ENCODE data around the gene JPH3. TPM values are rescaled to one million over a fixed set of nuclear protein-coding genes. Genes with fewer than 3 reads are reported as not detected.
A peak's percentile ranks its signal among the peaks of the same experiment; 100 is the strongest.

JPH3 gene
- total RNA-seq, 4 donors from 2014 or later = 0.72 to 4.4 (median 1.1) TPM

- no peak overlapping the region for H3K27ac ChIP-seq
- 95% methylated on average over 12 of the region's 23 CpGs; no CpG with 5 or more reads in 1 of the 2 donors for WGBS, 2 donors (ENCODE audit: low coverage in 1 of 2)
- no peaks in the 10 kb centered on the region for H3K9me3 ChIP-seq
- peaks cover 0 to 16% (median 0%) of the 10 kb centered on the region in 3 donors for H3K4me1 ChIP-seq
- peaks cover 0 to 68% of the 10 kb centered on the region in 2 donors for H3K36me3 ChIP-seq
- H3K4me3 ChIP-seq = no peak overlapping the region
- TF ChIP-seq POLR2AphosphoS5 (IDR thresholded peaks at IDR 0.05) (no peak), EP300 (IDR thresholded peaks at IDR 0.05) (no peak), POLR2A (IDR thresholded peaks at IDR 0.05) (no peak)
- TF ChIP-seq, protein P1, sequence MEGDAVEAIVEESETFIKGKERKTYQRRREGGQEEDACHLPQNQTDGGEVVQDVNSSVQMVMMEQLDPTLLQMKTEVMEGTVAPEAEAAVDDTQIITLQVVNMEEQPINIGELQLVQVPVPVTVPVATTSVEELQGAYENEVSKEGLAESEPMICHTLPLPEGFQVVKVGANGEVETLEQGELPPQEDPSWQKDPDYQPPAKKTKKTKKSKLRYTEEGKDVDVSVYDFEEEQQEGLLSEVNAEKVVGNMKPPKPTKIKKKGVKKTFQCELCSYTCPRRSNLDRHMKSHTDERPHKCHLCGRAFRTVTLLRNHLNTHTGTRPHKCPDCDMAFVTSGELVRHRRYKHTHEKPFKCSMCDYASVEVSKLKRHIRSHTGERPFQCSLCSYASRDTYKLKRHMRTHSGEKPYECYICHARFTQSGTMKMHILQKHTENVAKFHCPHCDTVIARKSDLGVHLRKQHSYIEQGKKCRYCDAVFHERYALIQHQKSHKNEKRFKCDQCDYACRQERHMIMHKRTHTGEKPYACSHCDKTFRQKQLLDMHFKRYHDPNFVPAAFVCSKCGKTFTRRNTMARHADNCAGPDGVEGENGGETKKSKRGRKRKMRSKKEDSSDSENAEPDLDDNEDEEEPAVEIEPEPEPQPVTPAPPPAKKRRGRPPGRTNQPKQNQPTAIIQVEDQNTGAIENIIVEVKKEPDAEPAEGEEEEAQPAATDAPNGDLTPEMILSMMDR (IDR thresholded peaks at IDR 0.05) = no peak
- no peak for ATAC-seq
- no peaks in the 10 kb centered on the region for H3K27me3 ChIP-seq
These were observed 99.2 kb downstream of the JPH3 start for GRCh38 chr16:87701505-87701921.

GRCh38 chr16:87702325-87702811 is 100.1 kb downstream of the JPH3 start:
- H3K27ac ChIP-seq = no peak overlapping the region
- H3K4me3 ChIP-seq = no peak overlapping the region
- H3K36me3 ChIP-seq = peaks cover 0 to 74% of the 10 kb centered on the region in 2 donors
- no peaks in the 10 kb centered on the region for H3K27me3 ChIP-seq
- peaks cover 0 to 16% (median 0%) of the 10 kb centered on the region in 3 donors for H3K4me1 ChIP-seq
- no peaks in the 10 kb centered on the region for H3K9me3 ChIP-seq
- TF ChIP-seq, protein P1 (IDR thresholded peaks at IDR 0.05) = peak in 1 of 4 experiments; percentile 40
- TF ChIP-seq POLR2A (IDR thresholded peaks at IDR 0.05) = no peak
- WGBS, 2 donors (ENCODE audit: low coverage in 1 of 2) = 10% methylated on average over 2 of the region's 19 CpGs; no CpG with 5 or more reads in 1 of the 2 donors
- ATAC-seq = peak; percentile 19

- 89 to 91% methylated on average over 8 to 12 of the region's 26 CpGs for WGBS, 2 donors (ENCODE audit: low coverage in 1 of 2)
- Histone ChIP-seq H3K27me3 (no peaks in the 10 kb centered on the region), H3K27ac (no peak overlapping the region), H3K4me1 (peaks cover 0 to 16% (median 0%) of the 10 kb centered on the region in 3 donors), H3K9me3 (no peaks in the 10 kb centered on the region), H3K4me3 (no peak overlapping the region), H3K36me3 (peaks cover 0 to 81% of the 10 kb centered on the region in 2 donors)
- TF ChIP-seq, protein P1 (IDR thresholded peaks at IDR 0.05) = no peak
- TF ChIP-seq POLR2A (IDR thresholded peaks at IDR 0.05) (no peak), POLR2AphosphoS5 (IDR thresholded peaks at IDR 0.05) (no peak), EP300 (IDR thresholded peaks at IDR 0.05) (no peak)
- ATAC-seq = no peak
These were observed 100.8 kb downstream of the JPH3 start for GRCh38 chr16:87703071-87703470.

DNA sequence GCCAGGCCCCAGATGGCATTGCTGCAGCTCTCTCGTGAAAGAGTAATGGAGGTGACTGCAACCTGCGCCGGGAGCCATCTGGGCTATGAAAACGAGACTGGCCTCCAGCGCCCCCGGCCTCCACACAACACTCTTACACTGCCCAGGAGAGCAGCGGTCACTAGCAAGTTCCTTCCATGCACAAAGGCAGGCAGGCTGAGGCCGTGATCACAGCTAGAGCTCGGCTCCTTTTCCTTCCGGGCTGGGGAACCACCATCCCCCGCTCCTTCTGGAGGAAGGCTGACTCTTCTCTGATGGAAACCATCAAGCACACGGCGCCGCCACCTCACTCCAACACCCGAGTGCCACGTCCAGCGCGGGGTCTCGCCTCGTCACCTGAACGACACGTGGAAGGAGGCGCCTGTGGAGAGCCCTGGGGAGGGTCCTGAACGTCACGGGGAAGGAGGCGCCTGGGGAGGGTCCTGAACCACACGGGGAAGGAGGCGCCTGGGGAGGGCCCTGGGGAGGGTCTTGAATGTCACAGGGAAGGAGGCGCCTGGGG is 101.6 kb downstream of the JPH3 start:
- peaks cover 0 to 82% of the 10 kb centered on the region in 2 donors for H3K36me3 ChIP-seq

More for the DNA sequence above, 101.6 kb downstream of the JPH3 start:
- TF ChIP-seq POLR2A (IDR thresholded peaks at IDR 0.05) = no peak
- TF ChIP-seq POLR2AphosphoS5 (IDR thresholded peaks at IDR 0.05) = no peak
- TF ChIP-seq EP300 (IDR thresholded peaks at IDR 0.05) = no peak
- TF ChIP-seq, protein P1 (IDR thresholded peaks at IDR 0.05) = no peak
- no peaks in the 10 kb centered on the region for H3K9me3 ChIP-seq
- no peak for ATAC-seq
- H3K27me3 ChIP-seq = no peaks in the 10 kb centered on the region
- 77% methylated on average over 9 of the region's 29 CpGs; no CpG with 5 or more reads in 1 of the 2 donors for WGBS, 2 donors (ENCODE audit: low coverage in 1 of 2)
- H3K27ac ChIP-seq = no peak overlapping the region
- H3K4me3 ChIP-seq = no peak overlapping the region
- H3K4me1 ChIP-seq = peaks cover 0 to 16% (median 0%) of the 10 kb centered on the region in 3 donors

Measured in gastroesophageal sphincter (tissue), 4 donors.